SW480 (cell line): ENCODE measurements around the gene SPON1.

ENCODE experiments used
- DNase-seq: peaks from one replicate; pipeline ENCODE4 v3.0.0-alpha.2; 2016; ENCODE audit warnings: low spot score

The SPON1 gene

GRCh38 chr11:14186046-14186775 lies 223.7 kb downstream of the SPON1 start:
- DNase-seq, result no peak

GRCh38 chr11:14189874-14190273 lies 227.4 kb downstream of the SPON1 start:
- DNase-seq, result no peak

- DNase-seq, result no peak
Observed at GRCh38 chr11:14190992-14191778, 228.7 kb downstream of the SPON1 start.

- DNase-seq, result no peak
Observed at GRCh38 chr11:14193644-14194043, 231.1 kb downstream of the SPON1 start.

GRCh38 chr11:14202251-14203196 lies 240.0 kb downstream of the SPON1 start:
- no peak for DNase-seq

- DNase-seq, result no peak
Observed at GRCh38 chr11:14203321-14203720, 240.8 kb downstream of the SPON1 start.

GRCh38 chr11:14212986-14213385 lies 250.5 kb downstream of the SPON1 start:
- DNase-seq, result no peak

- no peak for DNase-seq
Observed at GRCh38 chr11:14218728-14219127, 256.2 kb downstream of the SPON1 start.

GRCh38 chr11:14223636-14224288 lies 261.2 kb downstream of the SPON1 start:
- no peak for DNase-seq

GRCh38 chr11:14224395-14224794 lies 261.9 kb downstream of the SPON1 start:
- DNase-seq, result no peak

- DNase-seq, result no peak
Observed at GRCh38 chr11:14225666-14226065, 263.1 kb downstream of the SPON1 start.

- DNase-seq, result no peak
Observed at GRCh38 chr11:14228356-14228755, 265.8 kb downstream of the SPON1 start.

GRCh38 chr11:14229472-14229871 lies 266.9 kb downstream of the SPON1 start:
- no peak for DNase-seq

GRCh38 chr11:14230407-14230806 lies 267.9 kb downstream of the SPON1 start:
- DNase-seq, result no peak

GRCh38 chr11:14232652-14233051 lies 270.1 kb downstream of the SPON1 start:
- DNase-seq, result no peak

- DNase-seq, result no peak
Observed at GRCh38 chr11:14234446-14234845, 271.9 kb downstream of the SPON1 start.

- no peak for DNase-seq
Observed at GRCh38 chr11:14235701-14236100, 273.2 kb downstream of the SPON1 start.

- no peak for DNase-seq
Observed at GRCh38 chr11:14237444-14237961, 275.0 kb downstream of the SPON1 start.

GRCh38 chr11:14240221-14240620 lies 277.7 kb downstream of the SPON1 start:
- no peak for DNase-seq

GRCh38 chr11:14240951-14241350 lies 278.4 kb downstream of the SPON1 start:
- DNase-seq, result no peak

GRCh38 chr11:14242187-14242586 lies 279.7 kb downstream of the SPON1 start:
- DNase-seq, result no peak

GRCh38 chr11:14242733-14243132 lies 280.2 kb downstream of the SPON1 start:
- no peak for DNase-seq
